GM18909 (cell line): ENCODE data around the gene P3H4.

Experiments
- ATAC-seq: cut with Tn5 transposase; IDR thresholded peaks from one replicate; pipeline ENCODE4 v1.9.1; 2021; ENCODE audit warnings: mild to moderate bottlenecking; ENCODE audit not compliant: unreplicated experiment, poor library complexity

P3H4 gene

DNA sequence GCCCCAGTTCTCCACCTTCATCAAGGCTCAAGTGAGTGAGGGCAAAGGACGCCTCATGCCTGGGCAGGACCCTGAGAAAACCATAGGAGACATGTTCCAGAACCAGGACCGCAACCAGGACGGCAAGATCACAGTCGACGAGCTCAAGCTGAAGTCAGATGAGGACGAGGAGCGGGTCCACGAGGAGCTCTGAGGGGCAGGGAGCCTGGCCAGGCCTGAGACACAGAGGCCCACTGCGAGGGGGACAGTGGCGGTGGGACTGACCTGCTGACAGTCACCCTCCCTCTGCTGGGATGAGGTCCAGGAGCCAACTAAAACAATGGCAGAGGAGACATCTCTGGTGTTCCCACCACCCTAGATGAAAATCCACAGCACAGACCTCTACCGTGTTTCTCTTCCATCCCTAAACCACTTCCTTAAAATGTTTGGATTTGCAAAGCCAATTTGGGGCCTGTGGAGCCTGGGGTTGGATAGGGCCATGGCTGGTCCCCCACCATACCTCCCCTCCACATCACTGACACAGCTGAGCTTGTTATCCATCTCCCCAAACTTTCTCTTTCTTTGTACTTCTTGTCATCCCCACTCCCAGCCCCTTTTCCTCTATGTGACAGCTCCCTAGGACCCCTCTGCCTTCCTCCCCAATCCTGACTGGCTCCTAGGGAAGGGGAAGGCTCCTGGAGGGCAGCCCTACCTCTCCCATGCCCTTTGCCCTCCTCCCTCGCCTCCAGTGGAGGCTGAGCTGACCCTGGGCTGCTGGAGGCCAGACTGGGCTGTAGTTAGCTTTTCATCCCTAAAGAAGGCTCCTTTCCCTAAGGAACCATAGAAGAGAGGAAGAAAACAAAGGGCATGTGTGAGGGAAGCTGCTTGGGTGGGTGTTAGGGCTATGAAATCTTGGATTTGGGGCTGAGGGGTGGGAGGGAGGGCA is 10.7 kb upstream of the P3H4 start:
- no peak for ATAC-seq

- ATAC-seq = no peak
Observed at GRCh38 chr17:41821776-41822175, 10.0 kb upstream of the P3H4 start.

DNA sequence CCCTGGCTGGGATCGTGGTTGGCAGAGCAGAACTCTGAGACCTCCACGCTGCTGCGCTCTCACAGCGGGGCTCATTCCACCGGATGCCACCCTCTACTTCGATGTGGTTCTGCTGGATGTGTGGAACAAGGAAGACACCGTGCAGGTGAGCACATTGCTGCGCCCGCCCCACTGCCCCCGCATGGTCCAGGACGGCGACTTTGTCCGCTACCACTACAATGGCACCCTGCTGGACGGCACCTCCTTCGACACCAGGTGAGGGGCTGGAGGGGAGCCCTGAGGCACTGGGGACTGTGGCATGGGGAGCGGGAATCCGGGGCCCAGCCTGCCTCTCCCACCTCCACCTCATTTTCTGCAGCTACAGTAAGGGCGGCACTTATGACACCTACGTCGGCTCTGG is 6.3 kb upstream of the P3H4 start:
- no peak for ATAC-seq

- ATAC-seq = no peak
Observed at GRCh38 chr17:41816637-41817320, 5.0 kb upstream of the P3H4 start.

- ATAC-seq = no peak
Observed at GRCh38 chr17:41814195-41814594, 2.4 kb upstream of the P3H4 start.

GRCh38 chr17:41813699-41814124 is 2.0 kb upstream of the P3H4 start:
- ATAC-seq = no peak

GRCh38 chr17:41813152-41813680 is 1.5 kb upstream of the P3H4 start:
- no peak for ATAC-seq

- no peak for ATAC-seq
Observed at GRCh38 chr17:41812381-41813151, 817 bp upstream of the P3H4 start, which contains the start of gene FKBP10. FKBP10 (plus strand) TSS chr17:41813004; CDS start chr17:41813035, 31 bp downstream.

GRCh38 chr17:41810659-41811548 is 845 bp downstream of the P3H4 start:
- no peak for ATAC-seq

DNA sequence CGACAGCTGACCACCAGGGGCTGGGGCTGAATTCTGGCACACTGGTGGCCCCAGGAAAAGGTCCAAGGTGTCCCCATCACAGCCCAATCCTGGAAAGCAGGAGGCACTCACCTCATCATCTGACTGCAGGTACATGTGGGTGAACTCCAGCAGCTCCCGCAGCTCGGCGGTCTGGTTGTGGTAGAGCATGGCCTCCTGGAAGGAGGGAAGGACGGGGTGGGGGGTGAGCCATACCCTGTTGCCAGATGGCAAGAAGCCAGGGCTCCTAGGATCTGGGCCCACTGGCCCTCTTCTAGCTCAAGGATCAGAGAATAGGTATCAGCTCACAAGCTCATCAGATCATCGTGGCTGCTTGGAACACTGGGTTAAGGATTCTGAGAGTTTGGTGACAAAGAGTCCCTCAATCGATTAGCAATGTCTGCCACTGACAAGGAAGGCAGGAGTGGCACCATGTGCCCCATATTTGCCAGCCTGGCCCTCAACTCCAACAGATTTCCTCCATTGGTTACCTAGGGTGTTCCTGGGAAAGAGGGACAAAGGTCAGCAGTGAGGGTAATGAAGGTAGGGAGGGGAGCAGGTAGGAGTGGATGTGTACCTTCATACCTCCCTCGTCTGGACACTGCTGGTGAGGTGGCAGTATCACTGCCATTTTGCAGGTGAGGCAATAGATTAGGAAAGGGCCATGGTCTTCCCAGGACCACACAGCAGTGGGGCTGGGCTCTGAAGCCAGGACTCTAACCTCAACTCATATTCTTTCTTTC is 4.9 kb downstream of the P3H4 start:
- ATAC-seq = no peak

DNA sequence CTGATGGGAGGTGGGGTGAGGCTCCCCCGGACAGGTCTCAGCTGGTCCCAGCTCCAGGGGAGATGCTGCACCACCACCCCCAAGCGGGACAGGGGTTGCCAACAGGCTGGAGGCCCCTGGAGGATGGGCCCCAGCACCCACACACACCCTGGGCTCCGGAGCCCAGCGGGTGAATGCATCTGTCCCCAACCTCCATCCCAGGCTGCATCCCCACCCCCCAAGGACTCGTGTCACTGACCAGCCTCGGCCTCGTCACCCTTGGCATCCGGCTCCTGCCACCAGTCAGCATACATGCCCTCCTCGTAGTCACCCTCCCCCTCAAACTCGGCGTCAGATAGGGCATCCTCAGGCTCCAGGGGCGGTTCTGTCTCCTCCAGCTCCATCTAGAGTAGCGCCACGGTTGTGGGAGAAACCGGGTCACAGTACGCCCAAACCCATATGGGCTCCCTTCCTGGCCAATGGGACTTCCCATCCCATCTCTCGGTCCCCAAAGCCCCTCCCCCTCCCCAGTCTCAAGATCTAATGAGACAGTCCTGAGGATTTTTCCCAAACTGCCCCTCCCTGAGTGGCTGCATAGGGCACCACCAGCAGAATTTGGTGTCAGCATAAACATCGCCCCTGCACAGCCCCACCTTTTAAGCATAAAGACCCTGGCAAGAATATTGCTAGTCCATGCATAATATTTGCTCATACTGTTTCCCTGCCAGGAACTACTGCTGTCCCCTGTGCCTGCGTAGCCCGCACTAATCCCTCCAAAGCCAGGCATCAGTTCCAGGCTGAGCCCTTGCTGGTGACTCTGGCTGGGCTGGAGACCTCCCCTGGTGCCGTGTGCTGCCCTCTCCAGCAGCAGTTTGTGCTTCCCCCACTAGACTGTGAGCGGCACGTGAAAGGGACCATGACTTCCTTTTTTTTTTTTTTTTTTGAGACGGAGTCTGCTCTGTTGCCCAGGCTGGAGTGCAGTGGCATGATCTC is 8.4 kb downstream of the P3H4 start:
- no peak for ATAC-seq

GRCh38 chr17:41801374-41802271 is 10.1 kb downstream of the P3H4 start:
- no peak for ATAC-seq

- no peak for ATAC-seq
Observed at GRCh38 chr17:41800601-41801373, 11.0 kb downstream of the P3H4 start.

GRCh38 chr17:41799366-41799765 is 12.4 kb downstream of the P3H4 start:
- no peak for ATAC-seq

DNA sequence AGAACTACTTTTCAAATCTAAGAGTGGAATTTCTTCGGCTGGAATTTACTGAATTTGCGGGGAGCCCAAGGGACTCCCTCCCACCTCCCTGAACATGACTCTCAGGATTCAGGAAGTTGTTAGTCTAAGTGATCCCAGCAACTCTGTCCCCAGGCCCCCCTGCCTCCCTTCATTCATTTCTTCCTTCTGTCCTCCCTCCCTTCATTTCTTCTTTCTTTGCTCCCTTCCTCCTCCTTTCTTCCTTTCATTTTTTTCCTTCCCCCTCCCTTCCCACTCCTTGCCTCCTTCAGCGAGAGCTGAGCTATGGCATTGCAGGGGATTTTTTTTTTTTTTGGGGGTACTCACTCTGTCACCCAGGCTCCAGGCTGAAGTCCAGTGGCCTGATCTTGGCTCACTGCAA is 14.4 kb downstream of the P3H4 start:
- no peak for ATAC-seq
